K562 (cell line): ENCODE data around the gene TRPM2. TPM values are rescaled to one million over a fixed set of nuclear protein-coding genes. Genes with fewer than 3 reads are reported as not detected.

Experiments used
- BCOR ChIP-seq: fragments of 450-650 bp; IDR thresholded peaks from 2 replicates; pipeline ENCODE4 v1.6.1; 2016
- BRD9 ChIP-seq: fragments of 450-650 bp; IDR thresholded peaks from 2 replicates; pipeline ENCODE4 v1.6.1; 2018; ENCODE audit warnings: low read depth; ENCODE audit not compliant: partially characterized antibody
- DMBX1 ChIP-seq: fragments of 250-450 bp; sonication (Bioruptor Pico); IDR thresholded peaks from 2 replicates; pipeline ENCODE4 v1.8.0; 2022; ENCODE audit warnings: inconsistent platforms, mild to moderate bottlenecking, moderate library complexity, borderline replicate concordance
- E2F5 ChIP-seq: sonication (generic); formaldehyde crosslinking; IDR thresholded peaks from 2 replicates; pipeline ENCODE4 v1.8.0; 2022; ENCODE audit warnings: mild to moderate bottlenecking, missing genetic modification reagents
- KLF1 ChIP-seq: fragments of 450-650 bp; IDR thresholded peaks from 2 replicates; pipeline ENCODE4 v1.6.1; 2016; ENCODE audit warnings: missing genetic modification characterization, missing compliant biosample characterization
- MLLT1 ChIP-seq, 2 experiments: fragments of 450-650 bp; IDR thresholded peaks; 2 replicates each; pipeline ENCODE4 v1.6.1; 2016
- MLX ChIP-seq, 2 experiments: fragments of 450-650 bp in 1 of 2; sonication (generic) in 1 of 2; formaldehyde crosslinking; conservative IDR thresholded peaks; 2 replicates each; pipeline versions ENCODE4 v1.4.0 to v1.8.1; 2020 to 2022; ENCODE audit warnings: mild to moderate bottlenecking in 1 of 2, missing genetic modification reagents in 1 of 2
- MTA3 ChIP-seq: fragments of 450-650 bp; formaldehyde crosslinking; IDR thresholded peaks from 2 replicates; pipeline ENCODE4 v1.6.1; 2017; ENCODE audit warnings: mild to moderate bottlenecking, borderline replicate concordance
- NCOA2 ChIP-seq, 2 experiments: fragments of 450-650 bp; IDR thresholded peaks; 2 replicates each; pipeline ENCODE4 v1.6.1; 2018; ENCODE audit warnings: mild to moderate bottlenecking in 2 of 2, moderate library complexity in 1 of 2; ENCODE audit not compliant: partially characterized antibody in 2 of 2
- RBBP5 ChIP-seq: fragments of 200-600 bp; sonication (generic); IDR thresholded peaks from 2 replicates; pipeline ENCODE4 v1.6.1; 2012; ENCODE audit warnings: borderline replicate concordance, mild to moderate bottlenecking, low read length, control low read depth, inconsistent platforms; ENCODE audit not compliant: insufficient read depth, poor library complexity, severe bottlenecking
- RBM17 ChIP-seq: fragments of 200-400 bp; formaldehyde crosslinking; IDR thresholded peaks from 2 replicates; pipeline ENCODE4 v1.6.1; 2017; ENCODE audit warnings: low read depth, mild to moderate bottlenecking, low read length, borderline replicate concordance
- RREB1 ChIP-seq: fragments of 250-450 bp; sonication (Bioruptor Pico); IDR thresholded peaks from 2 replicates; pipeline ENCODE4 v1.4.0; 2020
- TAF7 ChIP-seq: fragments of 450-650 bp; IDR thresholded peaks from 2 replicates; pipeline ENCODE4 v1.6.1; 2016; ENCODE audit warnings: missing genetic modification characterization, missing compliant biosample characterization
- TFAP4 ChIP-seq: sonication (generic); formaldehyde crosslinking; IDR thresholded peaks from 2 replicates; pipeline ENCODE4 v1.8.0; 2022; ENCODE audit warnings: missing genetic modification reagents, mild to moderate bottlenecking, moderate library complexity, borderline replicate concordance
- ZNF707 ChIP-seq: fragments of 250-450 bp; sonication (Bioruptor Pico); conservative IDR thresholded peaks from 2 replicates; pipeline ENCODE4 v1.8.0; 2022; ENCODE audit warnings: inconsistent platforms, mild to moderate bottlenecking, moderate library complexity
- ZNF717 ChIP-seq: fragments of 250-450 bp; sonication (Bioruptor Pico); IDR thresholded peaks from 2 replicates; pipeline ENCODE4 v1.5.0; 2021
- ZNF79 ChIP-seq: fragments of 250-450 bp; sonication (Bioruptor Pico); IDR thresholded peaks from 2 replicates; pipeline ENCODE4 v1.4.0; 2020; ENCODE audit warnings: low read depth, mild to moderate bottlenecking, moderate library complexity
- polyA plus RNA-seq, 8 experiments: library from polyadenylated mRNA; depleted of rRNA in 4 of 8; stranded (reverse) in 5 of 8; unstranded in 3 of 8; fragments of >200 nt; fragmentation: Nextera tagmentation in 2 of 8; fragmentation: Illumina TruSeq in 1 of 8; extraction: Ambion mirVana in 2 of 8; extraction: Trizol in 1 of 8; gene quantifications; 2 replicates each; pipeline versions ENCODE4 v1.2.1 to v1.2.3, GENCODE V29; 2011 to 2014; ENCODE audit warnings: inconsistent platforms in 1 of 8, missing spikeins in 1 of 8
- total RNA-seq, 7 experiments: library from RNA; depleted of rRNA in 6 of 7; stranded (reverse); fragments of >200 nt in 6 of 7; fragmentation: Illumina TruSeq in 2 of 7; extraction: Trizol in 2 of 7; gene quantifications; 2 replicates each; pipeline versions ENCODE4 v1.2.1 to v1.2.3, GENCODE V29; 2011 to 2021; ENCODE audit warnings: low replicate concordance in 1 of 7

TRPM2 gene
- total and polyA plus RNA-seq, 9 of the 15 experiments (the other 6 are each of a cell fraction or from before 2014, with no cell fraction given): 0.33 to 2.1 (median 0.98) TPM; not detected in 2

- TF ChIP-seq MLLT1 (IDR thresholded peaks at IDR 0.05) (no peak), TAF7 (tag) (no peak), RBM17 (no peak), BCOR (no peak), KLF1 (tag) (no peak), BRD9 (no peak), NCOA2 (IDR thresholded peaks at IDR 0.05; ENCODE audit: partially characterized antibody in 2 of 2) (no peak), RBBP5 (no peak), E2F5 (no peak), ZNF707 (no peak), MTA3 (peak; percentile 24; the same call in 1 of the 2 replicates), TFAP4 (peak; percentile 27; the same call in 1 of the 2 replicates), DMBX1 (no peak), ZNF79 (CRISPR knock-in tag) (no peak), ZNF717 (CRISPR knock-in tag) (no peak), RREB1 (CRISPR knock-in tag) (no peak), MLX (CRISPR knock-in tag; conservative IDR thresholded peaks at IDR 0.05) (no peak)
Observed at GRCh38 chr21:44485254-44485793, 131.9 kb downstream of the TRPM2 start (continued).
